Natural killer cell (primary cell): ENCODE measurements around the gene MAP4K4. TPM values are rescaled to one million over a fixed set of nuclear protein-coding genes. Genes with fewer than 3 reads are reported as not detected.

ENCODE experiments used
- ATAC-seq, 3 donors: fragments of 150-1000 bp in 2 of 3; fragments of 200-7000 bp in 1 of 3; cut with Tn5 transposase; 1 replicate in 1 of 3; 2 replicates in 2 of 3; pipeline ENCODE4 v1.10.0; 2021; ENCODE audit warnings: mild to moderate bottlenecking in 2 of 3, moderate library complexity in 2 of 3
- DNase-seq, 2 donors: peaks; one replicate each; pipeline versions ENCODE4 v3.0.0 to v3.0.0-alpha.2; 2013 to 2021; ENCODE audit warnings: mixed read lengths in 1 of 2
- H3K27ac ChIP-seq: one replicate; pipeline ENCODE4 v1.5.1; 2013; ENCODE audit warnings: mild to moderate bottlenecking, low read length
- H3K27me3 ChIP-seq: one replicate; pipeline ENCODE4 v1.6.1; 2013; ENCODE audit warnings: low read length; ENCODE audit not compliant: control insufficient read depth, insufficient read depth
- H3K36me3 ChIP-seq: one replicate; pipeline ENCODE4 v1.6.1; 2013; ENCODE audit warnings: low read length; ENCODE audit not compliant: control insufficient read depth, insufficient read depth
- H3K4me1 ChIP-seq: one replicate; pipeline ENCODE4 v1.6.1; 2013; ENCODE audit warnings: low read length; ENCODE audit not compliant: control insufficient read depth, insufficient read depth
- H3K4me3 ChIP-seq: one replicate; pipeline ENCODE4 v1.5.1; 2013; ENCODE audit warnings: low read length
- H3K9me3 ChIP-seq: one replicate; pipeline ENCODE4 v1.6.1; 2013; ENCODE audit warnings: low read length; ENCODE audit not compliant: control insufficient read depth, insufficient read depth
- H3K27ac Mint-ChIP-seq, 2 donors: one replicate each; pipeline ENCODE4 v1.8.0; 2022; ENCODE audit warnings: mild to moderate bottlenecking in 2 of 2, mixed read lengths in 2 of 2, moderate library complexity in 1 of 2
- H3K27me3 Mint-ChIP-seq, 2 donors: one replicate each; pipeline ENCODE4 v1.8.0; 2022; ENCODE audit warnings: low read depth in 2 of 2, mixed read lengths in 2 of 2
- H3K36me3 Mint-ChIP-seq: one replicate; pipeline ENCODE4 v1.8.0; 2022; ENCODE audit warnings: mixed read lengths
- H3K4me1 Mint-ChIP-seq, 2 donors: one replicate each; pipeline ENCODE4 v1.8.0; 2022; ENCODE audit warnings: mixed read lengths in 2 of 2
- H3K4me3 Mint-ChIP-seq: one replicate; pipeline ENCODE4 v1.8.0; 2022; ENCODE audit warnings: mild to moderate bottlenecking, moderate library complexity, mixed read lengths
- H3K9me3 Mint-ChIP-seq, 2 donors: one replicate each; pipeline ENCODE4 v1.8.0; 2022; ENCODE audit warnings: mixed read lengths in 2 of 2
- CTCF ChIP-seq: fragments of 200-600 bp; IDR thresholded peaks from one replicate; pipeline ENCODE4 v1.8.0; 2022; ENCODE audit warnings: antibody characterized with exemption
- WGBS: methylation state at CpG from one replicate; pipeline ENCODE4 v1.1.7; 2013; ENCODE audit warnings: missing lambda C conversion rate; ENCODE audit not compliant: insufficient coverage; 5-methylcytosine and 5-hydroxymethylcytosine counted together
- intact Hi-C: fragments of 100-400 bp; cut with micrococcal nuclease; formaldehyde crosslinking; loops from one replicate; pipeline ENCODE4 v1.14.2; 2022
- total RNA-seq, 4 donors: library from RNA; stranded (reverse); fragments of 120-200 nt in 1 of 4; gene quantifications; one replicate each; pipeline versions ENCODE4 v1.2.3 to v1.2.4, GENCODE V29; 2013 to 2022

The MAP4K4 gene
- total RNA-seq, 3 donors from 2014 or later (not counting 1 experiment from before 2014, with no cell fraction given): 60.2 to 80.3 (median 66.5) TPM

DNA sequence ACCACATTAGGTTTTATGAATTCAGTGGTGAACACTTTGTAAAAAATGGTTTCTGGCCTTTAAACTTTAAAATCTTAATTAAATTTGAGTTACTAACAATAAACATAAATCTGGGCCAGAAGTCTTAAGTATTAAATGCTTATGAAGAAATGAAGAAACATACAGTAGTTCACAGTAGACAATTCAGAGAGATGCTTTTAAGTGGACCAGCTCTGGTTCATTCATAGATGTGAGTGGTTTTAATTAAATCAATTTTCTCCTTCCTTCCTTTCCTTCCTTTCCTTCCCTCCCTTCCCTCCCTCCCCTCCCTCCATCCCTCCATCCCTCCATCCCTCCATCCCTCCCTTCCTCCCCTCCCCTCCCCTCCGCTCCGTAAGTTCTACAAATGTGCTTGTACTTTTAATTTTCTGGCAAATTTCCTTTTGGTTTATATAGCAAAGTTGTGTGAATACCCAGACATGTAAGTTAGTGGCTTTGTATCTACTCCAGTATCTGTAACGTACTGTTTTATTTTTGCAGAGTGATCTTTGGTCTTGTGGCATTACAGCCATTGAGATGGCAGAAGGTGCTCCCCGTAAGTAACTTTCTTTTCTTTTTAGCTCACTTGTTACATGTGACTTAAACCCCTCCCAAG, 136.5 kb downstream of the MAP4K4 start:
- no peak for TF ChIP-seq CTCF
- no peak overlapping the region for H3K27ac Mint-ChIP-seq
- Histone ChIP-seq H3K27ac (no peak overlapping the region), H3K4me3 (no peak overlapping the region), H3K4me1 (peaks cover 6% of the 10 kb centered on the region), H3K36me3 (peaks cover 77% of the 10 kb centered on the region), H3K27me3 (no peaks in the 10 kb centered on the region), H3K9me3 (no peaks in the 10 kb centered on the region)
- no peak overlapping the region for H3K4me3 Mint-ChIP-seq
- peaks cover 15% of the 10 kb centered on the region for H3K36me3 Mint-ChIP-seq
- H3K27me3 Mint-ChIP-seq: no peaks in the 10 kb centered on the region
- 100% methylated on average over 2 of the region's 4 CpGs for WGBS
- peaks cover 20 to 21% of the 10 kb centered on the region in 2 donors for H3K4me1 Mint-ChIP-seq
- DNase-seq (no peak), ATAC-seq (no peak)
- intact Hi-C loops: no loop called here
- no peaks in the 10 kb centered on the region for H3K9me3 Mint-ChIP-seq

DNA sequence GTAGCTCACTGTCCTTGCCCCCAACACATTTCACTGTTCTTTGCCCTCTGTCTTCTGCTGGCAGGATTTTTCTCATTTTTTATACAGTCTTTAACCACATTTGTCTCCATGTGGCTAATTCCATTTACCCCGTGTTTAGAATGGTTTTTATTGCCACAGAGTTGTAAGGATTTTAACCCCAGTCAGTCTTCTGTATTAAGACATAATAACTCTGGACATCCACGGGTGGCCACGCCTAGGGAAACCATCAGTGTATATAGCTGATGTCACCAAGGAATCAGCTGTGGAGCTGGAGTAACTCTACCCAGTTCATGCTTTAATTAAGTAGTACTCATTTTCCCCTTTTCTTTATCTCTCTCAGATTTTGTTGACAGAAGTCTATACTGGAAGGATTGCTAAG, 139.8 kb downstream of the MAP4K4 start:
- intact Hi-C loops: no loop called here
- Mint-ChIP-seq H3K9me3 (no peaks in the 10 kb centered on the region), H3K4me1 (peaks cover 9 to 12% of the 10 kb centered on the region in 2 donors), H3K36me3 (peaks cover 6% of the 10 kb centered on the region), H3K27ac (no peak overlapping the region), H3K4me3 (no peak overlapping the region), H3K27me3 (no peaks in the 10 kb centered on the region)
- H3K36me3 ChIP-seq: peaks cover 69% of the 10 kb centered on the region
- H3K4me3 ChIP-seq: no peak overlapping the region
- H3K27ac ChIP-seq: no peak overlapping the region
- ATAC-seq: no peak
- no peak for TF ChIP-seq CTCF
- 92% methylated on average over 3 of the region's 3 CpGs for WGBS
- H3K9me3 ChIP-seq: no peaks in the 10 kb centered on the region
- peaks cover 4% of the 10 kb centered on the region for H3K4me1 ChIP-seq
- no peak for DNase-seq
- no peaks in the 10 kb centered on the region for H3K27me3 ChIP-seq

GRCh38 chr2:101841679-101842327, 144.3 kb downstream of the MAP4K4 start:
- H3K9me3 ChIP-seq: no peaks in the 10 kb centered on the region
- Mint-ChIP-seq H3K4me1 (peaks cover 15 to 20% of the 10 kb centered on the region in 2 donors), H3K36me3 (no peaks in the 10 kb centered on the region), H3K4me3 (no peak overlapping the region), H3K27ac (peak overlapping the region in 1 of 2 donors; percentile 31), H3K9me3 (no peaks in the 10 kb centered on the region), H3K27me3 (no peaks in the 10 kb centered on the region)
- ATAC-seq (no peak), DNase-seq (no peak)
- H3K4me1 ChIP-seq: peaks cover 6% of the 10 kb centered on the region
- WGBS: 90% methylated on average over 5 of the region's 5 CpGs
- no peak for TF ChIP-seq CTCF
- intact Hi-C loops: no loop called here
- no peak overlapping the region for H3K27ac ChIP-seq
- peaks cover 78% of the 10 kb centered on the region for H3K36me3 ChIP-seq
- H3K4me3 ChIP-seq: no peak overlapping the region
- H3K27me3 ChIP-seq: no peaks in the 10 kb centered on the region
